Left ventricle myocardium inferior (tissue), 1 donor: Measurements from ENCODE around the gene ATP11A. TPM values are rescaled to one million over a fixed set of nuclear protein-coding genes. Genes with fewer than 3 reads are reported as not detected.

Experiments used
- DNase-seq: peaks from one replicate; pipeline ENCODE4 v3.0.0-alpha.2; 2020
- H3K27ac ChIP-seq: fragments of 200-600 bp; replicated peaks from 2 replicates; pipeline ENCODE4 v1.8.0; 2021
- H3K27me3 ChIP-seq: fragments of 200-600 bp; 2 replicates; pipeline ENCODE4 v1.8.0; 2021; ENCODE audit warnings: low read depth
- H3K36me3 ChIP-seq: fragments of 200-600 bp; 2 replicates; pipeline ENCODE4 v1.8.0; 2021
- H3K4me1 ChIP-seq: fragments of 200-600 bp; 2 replicates; pipeline ENCODE4 v1.8.0; 2021
- H3K4me3 ChIP-seq: fragments of 200-600 bp; 2 replicates; pipeline ENCODE4 v1.8.0; 2021; ENCODE audit warnings: mild to moderate bottlenecking, moderate library complexity
- H3K9me3 ChIP-seq: fragments of 200-600 bp; replicated peaks from 2 replicates; pipeline ENCODE4 v1.8.0; 2021
- CTCF ChIP-seq: fragments of 200-600 bp; IDR thresholded peaks from 2 replicates; pipeline ENCODE4 v1.8.0; 2021; ENCODE audit warnings: antibody characterized with exemption, mild to moderate bottlenecking, borderline replicate concordance
- intact Hi-C: fragments of 100-400 bp; cut with micrococcal nuclease; formaldehyde crosslinking; loops from one replicate; pipeline ENCODE4 v1.11.0; 2022
- total RNA-seq: library from RNA; stranded (reverse); fragmentation: NEBNext Ultra II Directional; extraction: Animal tissue kit (Norgen Biotek cat#: 25700); gene quantifications from one replicate; pipeline ENCODE4 v1.2.1, GENCODE V29; 2021
- donor health status: DM: no; HTN: yes; CAD: no; lungs with severe emphysema.

ATP11A gene
- total RNA-seq, 1 donor from 2014 or later, result 106 TPM

GRCh38 chr13:112710855-112711527, 21.2 kb downstream of the ATP11A start:
- no peak for TF ChIP-seq CTCF
- Histone ChIP-seq H3K27ac (peak overlapping the region; percentile 96), H3K9me3 (peaks cover 11% of the 10 kb centered on the region), H3K36me3 (peaks cover 8% of the 10 kb centered on the region), H3K4me1 (peaks cover 63% of the 10 kb centered on the region), H3K27me3 (no peaks in the 10 kb centered on the region), H3K4me3 (peak overlapping the region; percentile 55)
- DNase-seq, result peak; percentile 44
- intact Hi-C loops, result no loop called here

GRCh38 chr13:112711528-112712265, 21.9 kb downstream of the ATP11A start:
- peak overlapping the region; percentile 96 for H3K27ac ChIP-seq
- peak; percentile 77 for DNase-seq
- H3K9me3 ChIP-seq, result peaks cover 11% of the 10 kb centered on the region
- peaks cover 70% of the 10 kb centered on the region for H3K4me1 ChIP-seq
- H3K4me3 ChIP-seq, result peak overlapping the region; percentile 55
- H3K27me3 ChIP-seq, result no peaks in the 10 kb centered on the region
- peak; percentile 35 for TF ChIP-seq CTCF
- H3K36me3 ChIP-seq, result peaks cover 8% of the 10 kb centered on the region
- intact Hi-C loops, result no loop called here

GRCh38 chr13:112712451-112713207, 22.8 kb downstream of the ATP11A start:
- H3K4me3 ChIP-seq, result peak overlapping the region; percentile 55
- intact Hi-C loops, result no loop called here
- no peak for TF ChIP-seq CTCF
- H3K27me3 ChIP-seq, result no peaks in the 10 kb centered on the region
- peaks cover 11% of the 10 kb centered on the region for H3K9me3 ChIP-seq
- H3K36me3 ChIP-seq, result peaks cover 8% of the 10 kb centered on the region
- H3K27ac ChIP-seq, result peak overlapping the region; percentile 96
- no peak for DNase-seq
- H3K4me1 ChIP-seq, result peaks cover 70% of the 10 kb centered on the region

- no peaks in the 10 kb centered on the region for H3K27me3 ChIP-seq
- H3K4me1 ChIP-seq, result peaks cover 65% of the 10 kb centered on the region
- DNase-seq, result no peak
- H3K4me3 ChIP-seq, result no peak overlapping the region
- TF ChIP-seq CTCF, result no peak
- H3K9me3 ChIP-seq, result peaks cover 11% of the 10 kb centered on the region
- intact Hi-C loops, result no loop called here
- peak overlapping the region; percentile 96 for H3K27ac ChIP-seq
- H3K36me3 ChIP-seq, result peaks cover 8% of the 10 kb centered on the region
These were observed 23.8 kb downstream of the ATP11A start for GRCh38 chr13:112713517-112714253.
